Fibroblast of lung (primary cell): Measurements from ENCODE around the gene G3BP2. TPM values are rescaled to one million over a fixed set of nuclear protein-coding genes. Genes with fewer than 3 reads are reported as not detected.

Experiments used
- DNase-seq, 2 donors: peaks; one replicate each; pipeline versions ENCODE4 v3.0.0 to v3.0.0-alpha.2; 2010; ENCODE audit warnings: low read depth in 2 of 2
- H2AFZ ChIP-seq: 2 replicates; pipeline ENCODE4 v1.5.1; 2012; ENCODE audit warnings: low read length, control low read depth, inconsistent platforms
- H3K27ac ChIP-seq: 2 replicates; pipeline ENCODE4 v1.5.1; 2011; ENCODE audit warnings: low read length, control low read depth; ENCODE audit not compliant: insufficient read depth
- H3K27me3 ChIP-seq: 2 replicates; pipeline ENCODE4 v1.5.1; 2011; ENCODE audit warnings: mild to moderate bottlenecking, low read length; ENCODE audit not compliant: control insufficient read depth, insufficient read depth
- H3K36me3 ChIP-seq: 2 replicates; pipeline ENCODE4 v1.5.1; 2011; ENCODE audit warnings: low read length; ENCODE audit not compliant: control insufficient read depth, insufficient read depth
- H3K4me1 ChIP-seq: 2 replicates; pipeline ENCODE4 v1.5.1; 2011; ENCODE audit warnings: low read length; ENCODE audit not compliant: control insufficient read depth, insufficient read depth; ENCODE audit errors: extremely low read depth
- H3K4me2 ChIP-seq: 2 replicates; pipeline ENCODE4 v1.5.1; 2011; ENCODE audit warnings: low read length, control low read depth; ENCODE audit not compliant: insufficient read depth; ENCODE audit errors: extremely low read depth
- H3K4me3 ChIP-seq, 4 experiments: fragments of 200-600 bp in 1 of 4; sonication (generic) in 1 of 4; replicated peaks in 1 of 4; 2 replicates each; pipeline ENCODE4 v1.5.1; 2011 to 2016; ENCODE audit warnings: low read length in 4 of 4, low read depth in 3 of 4, mild to moderate bottlenecking in 3 of 4, control low read depth in 2 of 4, inconsistent platforms in 1 of 4, mixed read lengths in 1 of 4; ENCODE audit not compliant: insufficient read depth in 1 of 4; ENCODE audit errors: control extremely low read depth in 1 of 4
- H3K79me2 ChIP-seq: 2 replicates; pipeline ENCODE4 v1.5.1; 2012; ENCODE audit warnings: mild to moderate bottlenecking, low read length, inconsistent platforms; ENCODE audit not compliant: control insufficient read depth, insufficient read depth
- H3K9ac ChIP-seq: 2 replicates; pipeline ENCODE4 v1.5.1; 2011; ENCODE audit warnings: mild to moderate bottlenecking, low read length, control low read depth; ENCODE audit not compliant: insufficient read depth
- H3K9me3 ChIP-seq: 2 replicates; pipeline ENCODE4 v1.5.1; 2012; ENCODE audit warnings: low read depth, low read length; ENCODE audit not compliant: control insufficient read depth, insufficient read depth
- H4K20me1 ChIP-seq: 2 replicates; pipeline ENCODE4 v1.5.1; 2011; ENCODE audit warnings: low read length; ENCODE audit not compliant: control insufficient read depth, insufficient read depth; ENCODE audit errors: extremely low read depth
- EZH2 ChIP-seq: IDR thresholded peaks from 2 replicates; pipeline ENCODE4 v1.5.1; 2012; ENCODE audit warnings: low read length, control low read depth, mild to moderate bottlenecking; ENCODE audit errors: missing control alignments
- polyA plus RNA-seq, 2 donors: library from polyadenylated mRNA; depleted of rRNA in 1 of 2; stranded (reverse) in 1 of 2; unstranded in 1 of 2; fragments of >200 nt; gene quantifications; 2 replicates each; pipeline ENCODE4 v1.2.1, GENCODE V29; 2011 to 2012; ENCODE audit warnings: missing spikeins in 1 of 2
- total RNA-seq: library from RNA; depleted of rRNA; stranded (reverse); fragments of >200 nt; gene quantifications from 2 replicates; pipeline ENCODE4 v1.2.1, GENCODE V29; 2014
- TF ChIP-seq, protein P1 (sequence below), 2 donors: IDR thresholded peaks in 1 of 2; conservative IDR thresholded peaks in 1 of 2; 1 replicate in 1 of 2; 2 replicates in 1 of 2; pipeline ENCODE4 v1.5.1; 2011 to 2012; ENCODE audit warnings: low read length in 2 of 2, control low read depth in 1 of 2, inconsistent platforms in 1 of 2, low read depth in 1 of 2, mild to moderate bottlenecking in 1 of 2

G3BP2 gene
- total and polyA plus RNA-seq, 2 donors (not counting 1 experiment from before 2014, with no cell fraction given), result 143 TPM

DNA sequence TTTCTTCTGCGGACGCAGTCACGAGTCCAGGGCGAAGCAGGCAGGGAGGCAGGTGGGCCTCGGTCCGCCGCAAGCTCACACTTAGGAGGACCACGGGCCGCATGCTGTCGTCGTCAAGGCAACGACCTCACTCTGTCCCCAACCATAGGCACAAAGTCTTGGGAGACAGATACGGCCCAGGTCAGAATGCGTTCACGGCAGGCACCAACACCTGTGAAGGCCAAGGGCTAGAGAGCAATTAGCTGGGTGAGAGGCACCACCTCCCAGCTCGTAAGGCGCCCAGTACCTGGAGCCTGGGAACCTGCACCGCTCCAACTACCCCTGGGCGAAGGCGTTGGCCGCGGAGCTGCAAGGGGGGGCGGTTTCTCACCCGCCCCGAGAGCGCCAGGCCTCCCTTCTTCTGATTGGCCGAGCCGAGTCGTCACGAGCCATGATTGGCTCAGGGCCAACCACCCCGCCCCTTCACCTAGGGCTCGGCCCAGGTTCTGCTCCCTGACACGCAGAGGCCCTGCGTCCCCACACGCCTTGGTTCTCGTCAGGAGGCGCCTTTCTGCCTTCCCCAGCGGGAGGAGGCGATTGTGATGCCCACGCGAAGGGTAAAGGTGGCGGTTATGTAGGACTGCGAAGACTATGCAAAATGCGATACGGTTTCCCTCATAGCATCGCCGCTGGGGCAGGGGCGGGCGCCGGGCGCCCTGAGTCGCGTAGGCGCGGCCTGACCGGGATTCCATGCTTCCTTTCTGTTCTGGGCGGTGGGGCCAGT lies 42.9 kb downstream of the G3BP2 start, which contains the start of gene CDKL2:
TSS of gene CDKL2 (minus strand) at position 355 of the 763 bp plus-strand sequence. CDS start 4,540 bp downstream, outside the sequence.
- Histone ChIP-seq H3K36me3 (no peaks in the 10 kb centered on the region), H3K9me3 (no peaks in the 10 kb centered on the region), H4K20me1 (no peaks in the 10 kb centered on the region), H3K4me1 (peaks cover 2% of the 10 kb centered on the region), H3K27me3 (no peaks in the 10 kb centered on the region), H2AFZ (peak within 1 kb of the TSS; percentile 94), H3K4me2 (peak within 1 kb of the TSS; percentile 98), H3K9ac (peak within 1 kb of the TSS; percentile 33), H3K79me2 (no peaks in the 10 kb centered on the region), H3K27ac (no peak within 1 kb of the TSS), H3K4me3 (peak within 1 kb of the TSS; percentile 35 to 76 (median 58))
- TF ChIP-seq EZH2, result no peak
- TF ChIP-seq, protein P1, sequence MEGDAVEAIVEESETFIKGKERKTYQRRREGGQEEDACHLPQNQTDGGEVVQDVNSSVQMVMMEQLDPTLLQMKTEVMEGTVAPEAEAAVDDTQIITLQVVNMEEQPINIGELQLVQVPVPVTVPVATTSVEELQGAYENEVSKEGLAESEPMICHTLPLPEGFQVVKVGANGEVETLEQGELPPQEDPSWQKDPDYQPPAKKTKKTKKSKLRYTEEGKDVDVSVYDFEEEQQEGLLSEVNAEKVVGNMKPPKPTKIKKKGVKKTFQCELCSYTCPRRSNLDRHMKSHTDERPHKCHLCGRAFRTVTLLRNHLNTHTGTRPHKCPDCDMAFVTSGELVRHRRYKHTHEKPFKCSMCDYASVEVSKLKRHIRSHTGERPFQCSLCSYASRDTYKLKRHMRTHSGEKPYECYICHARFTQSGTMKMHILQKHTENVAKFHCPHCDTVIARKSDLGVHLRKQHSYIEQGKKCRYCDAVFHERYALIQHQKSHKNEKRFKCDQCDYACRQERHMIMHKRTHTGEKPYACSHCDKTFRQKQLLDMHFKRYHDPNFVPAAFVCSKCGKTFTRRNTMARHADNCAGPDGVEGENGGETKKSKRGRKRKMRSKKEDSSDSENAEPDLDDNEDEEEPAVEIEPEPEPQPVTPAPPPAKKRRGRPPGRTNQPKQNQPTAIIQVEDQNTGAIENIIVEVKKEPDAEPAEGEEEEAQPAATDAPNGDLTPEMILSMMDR (conservative IDR thresholded peaks at IDR 0.05 in 1 of 2, IDR thresholded peaks at IDR 0.05 in 1 of 2; ENCODE audit: low read depth in 1 of 2, low read length in 2 of 2), result no peak
- DNase-seq, result peak; percentile 55 to 58

DNA sequence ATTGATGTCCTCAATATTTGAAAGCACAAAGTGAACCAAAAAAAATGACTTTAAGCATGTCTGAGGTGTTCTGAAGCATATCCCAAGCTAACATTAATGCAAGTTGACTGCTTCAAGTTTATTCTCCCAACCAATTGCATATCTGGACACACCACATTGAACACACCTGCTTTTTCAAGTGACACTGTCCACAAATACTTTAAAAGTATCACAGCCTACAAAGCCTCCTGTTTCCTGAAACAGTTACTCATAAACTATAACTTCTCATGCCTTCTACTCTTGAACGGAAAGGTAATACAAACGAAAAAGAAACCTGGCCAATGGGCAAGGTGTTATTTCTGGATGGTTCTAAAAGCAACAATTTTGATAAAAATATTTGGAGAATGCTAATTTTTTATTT lies 44.0 kb downstream of the G3BP2 start:
- H3K9me3 ChIP-seq, result no peaks in the 10 kb centered on the region
- H4K20me1 ChIP-seq, result no peaks in the 10 kb centered on the region
- no peaks in the 10 kb centered on the region for H3K79me2 ChIP-seq
- H3K9ac ChIP-seq, result no peak overlapping the region
- TF ChIP-seq, protein P1 (conservative IDR thresholded peaks at IDR 0.05 in 1 of 2, IDR thresholded peaks at IDR 0.05 in 1 of 2; ENCODE audit: low read depth in 1 of 2, low read length in 2 of 2), result no peak
- TF ChIP-seq EZH2, result no peak
- no peaks in the 10 kb centered on the region for H3K36me3 ChIP-seq
- H3K27ac ChIP-seq, result no peak overlapping the region
- H2AFZ ChIP-seq, result no peak overlapping the region
- H3K27me3 ChIP-seq, result no peaks in the 10 kb centered on the region
- H3K4me1 ChIP-seq, result peaks cover 2% of the 10 kb centered on the region
- H3K4me3 ChIP-seq, result no peak overlapping the region
- DNase-seq, result no peak
- H3K4me2 ChIP-seq, result no peak overlapping the region

DNA sequence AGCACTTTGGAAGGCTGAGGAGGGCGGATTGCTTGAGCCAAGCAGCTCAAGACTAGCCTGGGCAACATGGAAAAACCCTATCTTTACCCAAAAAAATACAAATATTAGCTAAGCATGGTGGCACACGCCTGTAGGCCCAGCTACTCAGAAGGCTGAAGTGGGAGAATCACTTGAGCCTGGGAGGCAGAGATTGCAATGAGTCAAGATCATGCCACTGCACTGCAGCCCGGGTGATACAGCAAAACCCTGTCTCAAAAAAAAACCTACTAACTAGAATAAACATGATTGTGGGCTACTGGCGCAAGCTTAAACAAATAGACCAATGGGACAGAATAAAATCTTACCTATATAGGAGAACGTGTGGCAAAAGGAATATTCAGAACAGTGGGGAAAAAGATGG lies 50.2 kb downstream of the G3BP2 start:
- TF ChIP-seq, protein P1 (conservative IDR thresholded peaks at IDR 0.05 in 1 of 2, IDR thresholded peaks at IDR 0.05 in 1 of 2; ENCODE audit: low read depth in 1 of 2, low read length in 2 of 2), result no peak
- no peak for TF ChIP-seq EZH2
- Histone ChIP-seq H3K27me3 (no peaks in the 10 kb centered on the region), H3K4me1 (no peaks in the 10 kb centered on the region), H3K4me2 (no peak overlapping the region), H3K9ac (no peak overlapping the region), H3K4me3 (no peak overlapping the region), H3K79me2 (no peaks in the 10 kb centered on the region), H4K20me1 (no peaks in the 10 kb centered on the region), H3K36me3 (no peaks in the 10 kb centered on the region), H3K9me3 (no peaks in the 10 kb centered on the region), H2AFZ (no peak overlapping the region), H3K27ac (no peak overlapping the region)
- DNase-seq, result no peak
